Muscle layer of colon (tissue), 2 donors: Measurements from ENCODE around the gene CAV1.
"Not testable (repeated sequence)": the region's sequence is repeated elsewhere in the genome, so short reads cannot be mapped to it uniquely, and the experiment has no call there.

Experiments
- H3K27ac ChIP-seq: one replicate; pipeline ENCODE4 v1.7.0; 2013; ENCODE audit warnings: low read depth, mild to moderate bottlenecking, low read length, moderate library complexity
- H3K27me3 ChIP-seq, 2 donors: one replicate each; pipeline ENCODE4 v1.7.0; 2013; ENCODE audit warnings: low read length in 2 of 2, mild to moderate bottlenecking in 2 of 2; ENCODE audit not compliant: insufficient read depth in 2 of 2, control insufficient read depth in 1 of 2
- H3K36me3 ChIP-seq: one replicate; pipeline ENCODE4 v1.7.0; 2013; ENCODE audit warnings: mild to moderate bottlenecking, low read length; ENCODE audit not compliant: insufficient read depth
- H3K4me1 ChIP-seq: one replicate; pipeline ENCODE4 v1.7.0; 2013; ENCODE audit warnings: mild to moderate bottlenecking, low read length; ENCODE audit not compliant: insufficient read depth
- H3K4me3 ChIP-seq, 2 donors: one replicate each; pipeline ENCODE4 v1.7.0; 2013; ENCODE audit warnings: low read length in 2 of 2, low read depth in 1 of 2, mild to moderate bottlenecking in 1 of 2, moderate library complexity in 1 of 2
- H3K9ac ChIP-seq: one replicate; pipeline ENCODE4 v1.7.0; 2013; ENCODE audit warnings: low read length
- H3K9me3 ChIP-seq: one replicate; pipeline ENCODE4 v1.7.0; 2013; ENCODE audit warnings: mild to moderate bottlenecking, low read length
- donor health status: abdominal sarcoma.
- donor health status: Adenocarcinoma of cecum.

Gene CAV1

GRCh38 chr7:116524609-116525297, at the start of gene CAV1:
Gene CAV1, plus strand, starts transcription at chr7:116525036. Its CDS starts 27 bp downstream, at chr7:116525063.
- Histone ChIP-seq H3K9me3 (no peaks in the 10 kb centered on the region), H3K4me1 (peaks cover 9% of the 10 kb centered on the region), H3K27ac (peak within 1 kb of the TSS; percentile 90), H3K4me3 (peak within 1 kb of the TSS; percentile 61 to 95), H3K27me3 (no peaks in the 10 kb centered on the region), H3K9ac (peak within 1 kb of the TSS; percentile 88), H3K36me3 (peaks cover 9% of the 10 kb centered on the region)

DNA sequence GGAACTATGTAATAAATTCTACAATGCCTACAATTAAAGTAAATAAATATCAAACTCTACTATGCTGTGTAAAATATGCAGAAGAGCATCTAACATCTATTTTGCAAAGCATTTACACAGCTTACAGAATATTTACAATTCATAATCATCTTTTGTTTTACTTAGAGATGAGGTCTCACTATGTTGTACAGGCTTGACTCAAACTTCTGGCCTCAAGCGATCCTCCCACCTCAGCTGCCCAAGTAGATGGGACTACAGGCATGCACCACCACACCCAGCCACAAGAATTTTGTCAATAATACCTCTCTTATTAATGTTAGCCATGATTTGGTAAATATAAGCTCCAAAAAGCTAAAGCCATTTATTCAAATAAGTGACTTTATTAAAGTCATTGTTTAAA, 47.2 kb upstream of the CAV1 start:
- Histone ChIP-seq H3K9me3 (no peaks in the 10 kb centered on the region), H3K4me1 (no peaks in the 10 kb centered on the region), H3K4me3 (no peak overlapping the region), H3K9ac (no peak overlapping the region), H3K27ac (no peak overlapping the region), H3K27me3 (no peaks in the 10 kb centered on the region), H3K36me3 (no peaks in the 10 kb centered on the region)

GRCh38 chr7:116478834-116479233, 46.0 kb upstream of the CAV1 start:
- no peaks in the 10 kb centered on the region for H3K36me3 ChIP-seq
- no peak overlapping the region for H3K27ac ChIP-seq
- no peaks in the 10 kb centered on the region for H3K27me3 ChIP-seq

GRCh38 chr7:116483271-116483942, 41.4 kb upstream of the CAV1 start:
- no peaks in the 10 kb centered on the region for H3K9me3 ChIP-seq
- no peak overlapping the region for H3K9ac ChIP-seq

More at GRCh38 chr7:116478834-116479233, 46.0 kb upstream of the CAV1 start:
- Histone ChIP-seq H3K4me1 (peaks cover 8% of the 10 kb centered on the region), H3K9me3 (no peaks in the 10 kb centered on the region), H3K9ac (no peak overlapping the region), H3K4me3 (no peak overlapping the region)

GRCh38 chr7:116484389-116484788, 40.4 kb upstream of the CAV1 start:
- not testable (repeated sequence) for H3K9me3 ChIP-seq, H3K9ac ChIP-seq, H3K27me3 ChIP-seq, H3K4me3 ChIP-seq, H3K36me3 ChIP-seq, H3K27ac ChIP-seq
- H3K4me1 ChIP-seq: peaks cover 21% of the 10 kb centered on the region

More at GRCh38 chr7:116483271-116483942, 41.4 kb upstream of the CAV1 start:
- no peak overlapping the region for H3K4me3 ChIP-seq
- H3K4me1 ChIP-seq: peaks cover 21% of the 10 kb centered on the region
- no peak overlapping the region for H3K27ac ChIP-seq
- H3K36me3 ChIP-seq: no peaks in the 10 kb centered on the region
- no peaks in the 10 kb centered on the region for H3K27me3 ChIP-seq

DNA sequence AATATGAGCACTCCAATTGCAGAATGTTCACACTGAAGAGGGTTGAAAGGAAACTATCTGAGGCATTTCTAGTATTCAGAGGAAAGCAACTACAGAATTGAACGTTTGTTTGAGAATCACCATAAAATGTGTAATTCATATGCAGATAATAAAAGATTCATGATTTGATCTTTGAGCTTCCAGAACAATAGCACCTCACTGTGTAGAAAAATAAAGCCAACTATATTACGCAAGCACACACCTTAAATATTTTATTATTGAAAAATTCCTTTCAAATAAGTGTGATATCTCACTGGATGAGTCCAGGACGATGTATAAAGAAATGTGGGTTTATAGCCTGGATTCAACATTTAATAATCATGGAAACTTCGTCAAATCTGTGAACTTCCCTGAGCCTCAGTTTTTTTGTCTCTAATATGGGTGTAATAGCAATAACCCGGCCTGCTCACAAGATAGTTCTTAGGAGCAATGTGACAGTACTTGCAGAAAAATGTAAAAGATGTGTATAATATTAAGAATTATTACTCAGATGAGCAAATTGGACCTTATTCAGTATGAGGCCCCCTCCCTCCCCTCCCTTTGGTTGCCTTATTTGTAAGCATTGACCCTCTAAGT, 36.8 kb upstream of the CAV1 start:
- no peak overlapping the region for H3K9ac ChIP-seq
- H3K4me1 ChIP-seq: peaks cover 31% of the 10 kb centered on the region
- H3K27ac ChIP-seq: no peak overlapping the region
- no peaks in the 10 kb centered on the region for H3K27me3 ChIP-seq
- H3K4me3 ChIP-seq: no peak overlapping the region
- no peaks in the 10 kb centered on the region for H3K36me3 ChIP-seq
- no peaks in the 10 kb centered on the region for H3K9me3 ChIP-seq

DNA sequence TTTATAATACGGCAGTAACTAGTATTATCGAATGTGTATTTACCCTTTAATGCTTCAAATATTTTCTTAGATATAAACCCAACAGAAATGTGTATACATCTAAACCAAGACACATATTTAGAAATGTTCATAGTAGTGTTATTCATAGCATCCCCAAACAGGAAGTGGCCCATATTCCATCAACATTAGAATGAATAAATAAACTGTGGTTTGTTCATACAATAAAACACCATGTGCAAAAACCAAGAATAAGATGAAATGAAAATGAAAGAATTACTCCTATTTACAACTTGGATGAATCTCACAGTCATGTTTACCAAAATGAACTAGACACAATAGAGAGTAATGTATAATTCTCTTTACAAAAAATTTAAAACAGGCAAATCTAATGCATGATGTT, 34.5 kb upstream of the CAV1 start:
- Histone ChIP-seq H3K9ac (no peak overlapping the region), H3K4me3 (no peak overlapping the region), H3K27ac (no peak overlapping the region), H3K27me3 (no peaks in the 10 kb centered on the region), H3K9me3 (no peaks in the 10 kb centered on the region), H3K36me3 (no peaks in the 10 kb centered on the region), H3K4me1 (peaks cover 30% of the 10 kb centered on the region)

DNA sequence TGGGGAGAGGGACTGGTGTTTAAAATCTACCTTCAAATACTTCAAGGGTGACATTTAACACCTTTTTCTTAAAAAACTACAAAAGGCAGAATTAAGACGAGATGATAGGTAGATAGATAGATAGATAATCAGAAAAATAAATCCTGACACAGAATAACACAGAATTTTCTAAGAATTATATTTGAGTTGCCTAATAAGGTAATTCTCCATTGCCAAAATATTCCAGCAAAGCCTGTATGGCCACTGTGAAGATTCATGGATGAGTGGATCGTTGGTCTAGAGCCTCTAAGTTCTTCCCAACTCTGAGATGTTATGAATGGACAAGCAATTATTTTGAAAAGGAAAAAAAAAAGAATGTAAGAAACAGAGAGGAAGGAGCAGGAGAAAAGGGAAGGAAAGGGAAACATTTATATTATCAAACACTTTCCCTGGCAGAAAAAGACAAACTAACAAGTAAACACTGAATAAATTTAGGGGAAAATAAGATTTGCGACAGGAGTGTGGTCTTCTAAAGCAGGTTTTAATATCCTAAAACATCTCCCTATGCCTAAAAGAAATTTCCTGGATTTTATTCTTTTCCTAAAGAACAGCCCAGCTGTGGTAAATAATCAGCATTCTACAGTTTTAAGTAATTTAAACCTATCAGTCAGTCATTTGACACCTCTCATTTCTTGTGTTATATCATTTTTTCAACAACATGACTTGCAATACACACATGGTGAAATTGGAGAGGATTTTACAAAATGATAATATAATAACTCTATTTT, 32.8 kb upstream of the CAV1 start:
- Histone ChIP-seq H3K36me3 (no peaks in the 10 kb centered on the region), H3K27ac (no peak overlapping the region), H3K27me3 (no peaks in the 10 kb centered on the region), H3K9me3 (no peaks in the 10 kb centered on the region), H3K9ac (no peak overlapping the region), H3K4me1 (peaks cover 26% of the 10 kb centered on the region), H3K4me3 (no peak overlapping the region)

- H3K4me3 ChIP-seq: no peak overlapping the region
- no peak overlapping the region for H3K9ac ChIP-seq
- no peak overlapping the region for H3K27ac ChIP-seq
- no peaks in the 10 kb centered on the region for H3K9me3 ChIP-seq
- H3K36me3 ChIP-seq: no peaks in the 10 kb centered on the region
- peaks cover 22% of the 10 kb centered on the region for H3K4me1 ChIP-seq
- H3K27me3 ChIP-seq: no peaks in the 10 kb centered on the region
Measured at GRCh38 chr7:116492654-116493109, 32.2 kb upstream of the CAV1 start.

GRCh38 chr7:116493449-116493848, 31.4 kb upstream of the CAV1 start:
- Histone ChIP-seq H3K36me3 (no peaks in the 10 kb centered on the region), H3K4me3 (no peak overlapping the region), H3K9ac (no peak overlapping the region), H3K9me3 (no peaks in the 10 kb centered on the region), H3K4me1 (peaks cover 17% of the 10 kb centered on the region), H3K27ac (no peak overlapping the region), H3K27me3 (no peaks in the 10 kb centered on the region)

DNA sequence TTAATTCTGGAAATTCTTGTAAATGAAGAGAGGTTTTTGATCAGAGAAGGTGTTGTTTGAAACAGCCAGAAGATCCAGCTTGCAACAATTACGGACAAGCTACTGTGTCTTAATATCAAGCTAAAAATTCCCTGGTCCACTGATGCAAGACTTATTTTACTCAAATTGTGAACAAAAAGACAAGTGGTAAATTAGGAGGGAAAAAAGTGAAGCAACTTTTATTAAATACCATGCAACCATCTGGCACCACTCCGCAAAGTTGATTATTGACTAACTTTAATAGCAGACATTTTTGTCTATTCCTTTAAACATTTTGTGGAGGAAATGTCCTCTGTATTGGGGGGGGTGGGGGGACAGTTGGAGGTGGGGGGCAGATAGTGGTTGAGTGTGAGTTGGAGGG, 30.4 kb upstream of the CAV1 start:
- no peak overlapping the region for H3K4me3 ChIP-seq
- H3K9me3 ChIP-seq: no peaks in the 10 kb centered on the region
- no peaks in the 10 kb centered on the region for H3K27me3 ChIP-seq
- no peak overlapping the region for H3K27ac ChIP-seq
- no peak overlapping the region for H3K9ac ChIP-seq
- H3K36me3 ChIP-seq: no peaks in the 10 kb centered on the region
- H3K4me1 ChIP-seq: peaks cover 17% of the 10 kb centered on the region
